Loucy (cell line): ENCODE measurements around the gene AFF4.

Experiments used
- CTCF ChIP-seq: fragments of 200-600 bp; sonication (generic); conservative IDR thresholded peaks from 2 replicates; pipeline ENCODE4 v1.5.1; 2014; ENCODE audit warnings: mild to moderate bottlenecking, antibody characterized with exemption, low read length
- EZH2phosphoT487 ChIP-seq: fragments of 200-600 bp; IDR thresholded peaks from 2 replicates; pipeline ENCODE4 v1.6.1; 2018; ENCODE audit warnings: antibody characterized with exemption, mild to moderate bottlenecking, moderate library complexity, borderline replicate concordance

GRCh38 chr5:132841305-132841704 lies 122.1 kb downstream of the AFF4 start:
- TF ChIP-seq CTCF (no peak), EZH2phosphoT487 (no peak)
